ENCODE data around the gene NGB. TPM values are rescaled to one million over a fixed set of nuclear protein-coding genes. Genes with fewer than 3 reads are reported as not detected.

NGB gene
- total RNA-seq, 1 donor from 2014 or later, result not detected

GRCh38 chr14:77268989-77269600 lies 1.9 kb downstream of the NGB start:
- H3K27ac Mint-ChIP-seq (ENCODE audit: unreplicated experiment), result no peak overlapping the region
- DNase-seq (ENCODE audit: low read depth, low spot score), result no peak
- no peak for TF ChIP-seq CTCF (conservative IDR thresholded peaks at IDR 0.05)
- H3K9me3 Mint-ChIP-seq, result no peaks in the 10 kb centered on the region
- H3K4me1 Mint-ChIP-seq, result no peaks in the 10 kb centered on the region
- H3K36me3 Mint-ChIP-seq (ENCODE audit: low read depth), result peaks cover 5% of the 10 kb centered on the region
- H3K4me3 Mint-ChIP-seq, result no peak overlapping the region
- peaks cover 59% of the 10 kb centered on the region for H3K27me3 Mint-ChIP-seq (ENCODE audit: low read depth)

GRCh38 chr14:77267937-77268699 lies 2.9 kb downstream of the NGB start:
- peaks cover 58% of the 10 kb centered on the region for H3K27me3 Mint-ChIP-seq (ENCODE audit: low read depth)

GRCh38 chr14:77266336-77266735 lies 4.7 kb downstream of the NGB start:
- H3K9me3 Mint-ChIP-seq, result no peaks in the 10 kb centered on the region
- peaks cover 44% of the 10 kb centered on the region for H3K27me3 Mint-ChIP-seq (ENCODE audit: low read depth)
- no peak overlapping the region for H3K27ac Mint-ChIP-seq (ENCODE audit: unreplicated experiment)

More at GRCh38 chr14:77267937-77268699, 2.9 kb downstream of the NGB start:
- no peaks in the 10 kb centered on the region for H3K4me1 Mint-ChIP-seq
- no peaks in the 10 kb centered on the region for H3K9me3 Mint-ChIP-seq
- TF ChIP-seq CTCF (conservative IDR thresholded peaks at IDR 0.05), result no peak
- H3K36me3 Mint-ChIP-seq (ENCODE audit: low read depth), result no peaks in the 10 kb centered on the region
- no peak overlapping the region for H3K27ac Mint-ChIP-seq (ENCODE audit: unreplicated experiment)
- no peak overlapping the region for H3K4me3 Mint-ChIP-seq
- no peak for DNase-seq (ENCODE audit: low read depth, low spot score)

GRCh38 chr14:77265561-77266335 lies 5.3 kb downstream of the NGB start:
- H3K27ac Mint-ChIP-seq (ENCODE audit: unreplicated experiment), result no peak overlapping the region
- no peak for TF ChIP-seq CTCF (conservative IDR thresholded peaks at IDR 0.05)
- DNase-seq (ENCODE audit: low read depth, low spot score), result no peak
- H3K4me1 Mint-ChIP-seq, result no peaks in the 10 kb centered on the region
- H3K9me3 Mint-ChIP-seq, result no peaks in the 10 kb centered on the region
- no peak overlapping the region for H3K4me3 Mint-ChIP-seq
- peaks cover 41% of the 10 kb centered on the region for H3K27me3 Mint-ChIP-seq (ENCODE audit: low read depth)
- no peaks in the 10 kb centered on the region for H3K36me3 Mint-ChIP-seq (ENCODE audit: low read depth)

More at GRCh38 chr14:77266336-77266735, 4.7 kb downstream of the NGB start:
- no peak for TF ChIP-seq CTCF (conservative IDR thresholded peaks at IDR 0.05)
- no peak overlapping the region for H3K4me3 Mint-ChIP-seq
- no peaks in the 10 kb centered on the region for H3K36me3 Mint-ChIP-seq (ENCODE audit: low read depth)
- no peak for DNase-seq (ENCODE audit: low read depth, low spot score)
- H3K4me1 Mint-ChIP-seq, result no peaks in the 10 kb centered on the region

GRCh38 chr14:77265187-77265515 lies 5.9 kb downstream of the NGB start:
- no peak for TF ChIP-seq CTCF (conservative IDR thresholded peaks at IDR 0.05)
- Mint-ChIP-seq H3K4me3 (no peak overlapping the region), H3K4me1 (no peaks in the 10 kb centered on the region), H3K36me3 (ENCODE audit: low read depth) (no peaks in the 10 kb centered on the region), H3K27ac (ENCODE audit: unreplicated experiment) (no peak overlapping the region), H3K9me3 (no peaks in the 10 kb centered on the region), H3K27me3 (ENCODE audit: low read depth) (peaks cover 35% of the 10 kb centered on the region)
- no peak for DNase-seq (ENCODE audit: low read depth, low spot score)
